Measurements from ENCODE around the gene TBATA.

The TBATA gene

GRCh38 chr10:70807556-70807955 is 22.4 kb upstream of the TBATA start:
- DNase-seq: no peak

GRCh38 chr10:70806841-70807240 is 21.7 kb upstream of the TBATA start:
- DNase-seq: no peak

- no peak for DNase-seq
Observed at GRCh38 chr10:70805619-70806215, 20.5 kb upstream of the TBATA start.

- DNase-seq: no peak
Observed at GRCh38 chr10:70804421-70804808, 19.2 kb upstream of the TBATA start.

- peak in 1 of 14 donors; percentile 22 for DNase-seq
Observed at GRCh38 chr10:70803775-70804420, 18.7 kb upstream of the TBATA start.

- no peak for DNase-seq
Observed at GRCh38 chr10:70801854-70802253, 16.7 kb upstream of the TBATA start.

- DNase-seq: no peak
Observed at GRCh38 chr10:70799124-70799523, 13.9 kb upstream of the TBATA start.

- DNase-seq: no peak
Observed at GRCh38 chr10:70797840-70798239, 12.7 kb upstream of the TBATA start.

- no peak for DNase-seq
Observed at GRCh38 chr10:70795613-70796012, 10.4 kb upstream of the TBATA start.

- no peak for DNase-seq
Observed at GRCh38 chr10:70791386-70792039, 6.3 kb upstream of the TBATA start.

- no peak for DNase-seq
Observed at GRCh38 chr10:70786799-70787415, 1.7 kb upstream of the TBATA start.

GRCh38 chr10:70784471-70784870 is 706 bp downstream of the TBATA start:
- DNase-seq: no peak

- no peak for DNase-seq
Observed at GRCh38 chr10:70784016-70784415, 1.2 kb downstream of the TBATA start.

GRCh38 chr10:70782746-70783680 is 2.2 kb downstream of the TBATA start:
- DNase-seq: no peak

GRCh38 chr10:70782086-70782745 is 3.0 kb downstream of the TBATA start:
- no peak for DNase-seq

GRCh38 chr10:70781461-70782051 is 3.6 kb downstream of the TBATA start:
- DNase-seq: no peak

GRCh38 chr10:70780772-70781171 is 4.4 kb downstream of the TBATA start:
- DNase-seq: no peak

- no peak for DNase-seq
Observed at GRCh38 chr10:70780370-70780760, 4.8 kb downstream of the TBATA start.

- no peak for DNase-seq
Observed at GRCh38 chr10:70779511-70780369, 5.4 kb downstream of the TBATA start.

GRCh38 chr10:70779088-70779487 is 6.1 kb downstream of the TBATA start:
- DNase-seq: peak in 1 of 14 donors; percentile 28
